ENCODE results near the gene TNFAIP8. TPM values are rescaled to one million over a fixed set of nuclear protein-coding genes. Genes with fewer than 3 reads are reported as not detected.
"Not testable (repeated sequence)": the region's sequence is repeated elsewhere in the genome, so short reads cannot be mapped to it uniquely, and the experiment has no call there.

Gene TNFAIP8
- total and polyA plus RNA-seq, 3 experiments from 2014 or later = 207 to 311 (median 295) TPM

- H3K27ac Mint-ChIP-seq; H3K4me1 ChIP-seq (ENCODE audit: insufficient read depth, low read length); H3K36me3 ChIP-seq (ENCODE audit: insufficient read depth, low read length); H3K9me3 ChIP-seq (ENCODE audit: low read length); DNase-seq; H3K9me3 Mint-ChIP-seq; H3K4me1 Mint-ChIP-seq; H3K4me3 ChIP-seq (ENCODE audit: low read length); POLR2A ChIA-PET; H3K36me3 Mint-ChIP-seq; H3K27me3 ChIP-seq (ENCODE audit: insufficient read depth, low read length, poor library complexity, severe bottlenecking); H3K4me3 Mint-ChIP-seq; CTCF ChIA-PET; H3K27ac ChIP-seq (ENCODE audit: low read depth, low read length): not testable (repeated sequence)
- peaks cover 4 to 21% of the 10 kb centered on the region in 2 donors for H3K27me3 Mint-ChIP-seq
These were observed 71.8 kb downstream of the TNFAIP8 start for GRCh38 chr5:119427596-119427995.

GRCh38 chr5:119428166-119428565, 72.3 kb downstream of the TNFAIP8 start:
- CTCF ChIA-PET; H3K27me3 ChIP-seq (ENCODE audit: insufficient read depth, low read length, poor library complexity, severe bottlenecking): not testable (repeated sequence)

GRCh38 chr5:119428574-119428973, 72.8 kb downstream of the TNFAIP8 start:
- POLR2A ChIA-PET; H3K4me1 Mint-ChIP-seq; H3K27me3 ChIP-seq (ENCODE audit: insufficient read depth, low read length, poor library complexity, severe bottlenecking); H3K9me3 Mint-ChIP-seq; H3K4me3 Mint-ChIP-seq; H3K4me1 ChIP-seq (ENCODE audit: insufficient read depth, low read length); H3K4me3 ChIP-seq (ENCODE audit: low read length); H3K9me3 ChIP-seq (ENCODE audit: low read length); H3K27ac ChIP-seq (ENCODE audit: low read depth, low read length); H3K27ac Mint-ChIP-seq; DNase-seq; H3K36me3 Mint-ChIP-seq; H3K36me3 ChIP-seq (ENCODE audit: insufficient read depth, low read length): not testable (repeated sequence)
- H3K27me3 Mint-ChIP-seq = peaks cover 4 to 21% of the 10 kb centered on the region in 2 donors
- CTCF ChIA-PET = interaction anchor here (2.3 kb wide), 1 partner anchor 441 kb away, joined by 10 read pairs; the partner anchor contains the start of gene DTWD2

More at GRCh38 chr5:119428166-119428565, 72.3 kb downstream of the TNFAIP8 start:
- peaks cover 4 to 21% of the 10 kb centered on the region in 2 donors for H3K27me3 Mint-ChIP-seq
- H3K4me3 ChIP-seq (ENCODE audit: low read length); H3K9me3 ChIP-seq (ENCODE audit: low read length); H3K4me1 Mint-ChIP-seq; H3K27ac Mint-ChIP-seq; H3K4me1 ChIP-seq (ENCODE audit: insufficient read depth, low read length); H3K36me3 Mint-ChIP-seq; H3K9me3 Mint-ChIP-seq; H3K4me3 Mint-ChIP-seq; H3K36me3 ChIP-seq (ENCODE audit: insufficient read depth, low read length); H3K27ac ChIP-seq (ENCODE audit: low read depth, low read length); POLR2A ChIA-PET; DNase-seq: not testable (repeated sequence)

DNA sequence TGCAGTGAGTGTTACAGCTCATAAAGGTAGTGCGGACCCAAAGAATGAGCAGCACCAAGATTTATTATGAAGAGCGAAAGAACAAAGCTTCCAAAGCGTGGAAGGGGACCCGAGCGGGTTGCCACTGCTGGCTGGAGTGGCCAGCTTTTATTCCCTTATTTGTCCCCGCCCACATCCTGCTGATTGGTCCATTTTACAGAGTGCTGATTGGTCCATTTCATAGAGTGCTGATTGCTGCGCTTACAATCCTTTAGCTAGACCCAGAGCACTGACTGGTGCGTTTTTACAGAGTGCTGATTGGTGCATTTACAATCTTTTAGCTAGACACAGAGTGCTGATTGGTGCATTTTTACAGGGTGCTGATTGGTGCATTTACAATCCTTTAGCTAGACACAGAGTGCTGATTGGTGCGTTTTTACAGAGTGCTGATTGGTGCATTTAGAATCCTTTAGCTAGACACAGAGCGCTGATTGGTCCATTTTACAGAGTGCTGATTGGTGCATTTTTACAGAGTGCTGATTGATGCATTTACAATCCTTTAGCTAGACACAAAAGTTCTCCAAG, 76.9 kb downstream of the TNFAIP8 start:
- H3K4me3 ChIP-seq (ENCODE audit: low read length); H3K36me3 ChIP-seq (ENCODE audit: insufficient read depth, low read length); H3K36me3 Mint-ChIP-seq; H3K27ac Mint-ChIP-seq; POLR2A ChIA-PET; H3K27ac ChIP-seq (ENCODE audit: low read depth, low read length); H3K27me3 ChIP-seq (ENCODE audit: insufficient read depth, low read length, poor library complexity, severe bottlenecking); DNase-seq; H3K9me3 Mint-ChIP-seq; H3K9me3 ChIP-seq (ENCODE audit: low read length); H3K4me1 ChIP-seq (ENCODE audit: insufficient read depth, low read length); H3K4me3 Mint-ChIP-seq: not testable (repeated sequence)
- peaks cover 3 to 13% (median 11%) of the 10 kb centered on the region in 3 donors for H3K4me1 Mint-ChIP-seq
- H3K27me3 Mint-ChIP-seq = peaks cover 24 to 41% of the 10 kb centered on the region in 2 donors
- CTCF ChIA-PET = interaction anchor here (1.2 to 3.3 kb wide), 2 partner anchors 20 to 444 kb away, joined by 3 to 41 read pairs; partner anchors contain the start of gene DTWD2

GRCh38 chr5:119435436-119436132, 79.8 kb downstream of the TNFAIP8 start:
- no peak overlapping the region for H3K4me3 Mint-ChIP-seq
- H3K4me1 ChIP-seq (ENCODE audit: insufficient read depth, low read length) = no peaks in the 10 kb centered on the region
- H3K36me3 ChIP-seq (ENCODE audit: insufficient read depth, low read length) = no peaks in the 10 kb centered on the region
- no peaks in the 10 kb centered on the region for H3K27me3 ChIP-seq (ENCODE audit: insufficient read depth, low read length, poor library complexity, severe bottlenecking)
- no peak overlapping the region for H3K4me3 ChIP-seq (ENCODE audit: low read length)
- H3K4me1 Mint-ChIP-seq = peaks cover 3 to 13% (median 11%) of the 10 kb centered on the region in 3 donors
- H3K27ac ChIP-seq (ENCODE audit: low read depth, low read length) = no peak overlapping the region
- peak overlapping the region in 1 of 8 donors; percentile 76 for H3K27ac Mint-ChIP-seq
- ChIA-PET CTCF (interaction anchor here (0.9 to 3.3 kb wide), 14 partner anchors 13 to 447 kb away, joined by 3 to 41 read pairs (median 4); partner anchors contain the start of genes DMXL1, DTWD2 and HSD17B4), POLR2A (no interaction called here)
- peaks cover 0 to 11% (median 1%) of the 10 kb centered on the region in 3 donors for H3K36me3 Mint-ChIP-seq
- H3K9me3 ChIP-seq (ENCODE audit: low read length) = no peaks in the 10 kb centered on the region
- H3K9me3 Mint-ChIP-seq = peaks cover 0 to 2% (median 0%) of the 10 kb centered on the region in 5 donors
- peak; percentile 52 to 82 (median 60) for DNase-seq
- peaks cover 30 to 54% of the 10 kb centered on the region in 2 donors for H3K27me3 Mint-ChIP-seq

GRCh38 chr5:119437785-119438586, 82.2 kb downstream of the TNFAIP8 start:
- POLR2A ChIA-PET, CTCF ChIA-PET: not testable (repeated sequence)

GRCh38 chr5:119438587-119438917, 82.7 kb downstream of the TNFAIP8 start:
- peaks cover 30 to 45% of the 10 kb centered on the region in 2 donors for H3K27me3 Mint-ChIP-seq
- H3K36me3 Mint-ChIP-seq; H3K4me3 ChIP-seq (ENCODE audit: low read length); H3K9me3 Mint-ChIP-seq; H3K27me3 ChIP-seq (ENCODE audit: insufficient read depth, low read length, poor library complexity, severe bottlenecking); H3K4me1 ChIP-seq (ENCODE audit: insufficient read depth, low read length); H3K9me3 ChIP-seq (ENCODE audit: low read length); POLR2A ChIA-PET; H3K36me3 ChIP-seq (ENCODE audit: insufficient read depth, low read length); H3K27ac Mint-ChIP-seq; H3K27ac ChIP-seq (ENCODE audit: low read depth, low read length); DNase-seq: not testable (repeated sequence)
- CTCF ChIA-PET = interaction anchor here (2.9 kb wide), 1 partner anchor 450 kb away, joined by 13 read pairs; the partner anchor contains the start of gene DTWD2
- peaks cover 3 to 13% (median 11%) of the 10 kb centered on the region in 3 donors for H3K4me1 Mint-ChIP-seq
- peak overlapping the region in 5 of 7 donors; percentile 64 to 88 (median 85) for H3K4me3 Mint-ChIP-seq

More at GRCh38 chr5:119437785-119438586, 82.2 kb downstream of the TNFAIP8 start:
- not testable (repeated sequence) for H3K4me1 ChIP-seq (ENCODE audit: insufficient read depth, low read length); H3K36me3 Mint-ChIP-seq; DNase-seq; H3K9me3 Mint-ChIP-seq; H3K27ac ChIP-seq (ENCODE audit: low read depth, low read length); H3K9me3 ChIP-seq (ENCODE audit: low read length); H3K4me3 Mint-ChIP-seq; H3K36me3 ChIP-seq (ENCODE audit: insufficient read depth, low read length); H3K4me3 ChIP-seq (ENCODE audit: low read length); H3K27me3 ChIP-seq (ENCODE audit: insufficient read depth, low read length, poor library complexity, severe bottlenecking); H3K27ac Mint-ChIP-seq
- peaks cover 3 to 13% (median 11%) of the 10 kb centered on the region in 3 donors for H3K4me1 Mint-ChIP-seq
- peaks cover 25 to 45% of the 10 kb centered on the region in 2 donors for H3K27me3 Mint-ChIP-seq

Measured in CD8-positive, alpha-beta memory T cell (primary cell).